ENCODE results near the gene KCNJ5. TPM values are rescaled to one million over a fixed set of nuclear protein-coding genes. Genes with fewer than 3 reads are reported as not detected.

KCNJ5 gene
- total and polyA plus RNA-seq, 2 of the 4 experiments (the other 2 are of a cell fraction): 0.07 to 0.18 TPM

DNA sequence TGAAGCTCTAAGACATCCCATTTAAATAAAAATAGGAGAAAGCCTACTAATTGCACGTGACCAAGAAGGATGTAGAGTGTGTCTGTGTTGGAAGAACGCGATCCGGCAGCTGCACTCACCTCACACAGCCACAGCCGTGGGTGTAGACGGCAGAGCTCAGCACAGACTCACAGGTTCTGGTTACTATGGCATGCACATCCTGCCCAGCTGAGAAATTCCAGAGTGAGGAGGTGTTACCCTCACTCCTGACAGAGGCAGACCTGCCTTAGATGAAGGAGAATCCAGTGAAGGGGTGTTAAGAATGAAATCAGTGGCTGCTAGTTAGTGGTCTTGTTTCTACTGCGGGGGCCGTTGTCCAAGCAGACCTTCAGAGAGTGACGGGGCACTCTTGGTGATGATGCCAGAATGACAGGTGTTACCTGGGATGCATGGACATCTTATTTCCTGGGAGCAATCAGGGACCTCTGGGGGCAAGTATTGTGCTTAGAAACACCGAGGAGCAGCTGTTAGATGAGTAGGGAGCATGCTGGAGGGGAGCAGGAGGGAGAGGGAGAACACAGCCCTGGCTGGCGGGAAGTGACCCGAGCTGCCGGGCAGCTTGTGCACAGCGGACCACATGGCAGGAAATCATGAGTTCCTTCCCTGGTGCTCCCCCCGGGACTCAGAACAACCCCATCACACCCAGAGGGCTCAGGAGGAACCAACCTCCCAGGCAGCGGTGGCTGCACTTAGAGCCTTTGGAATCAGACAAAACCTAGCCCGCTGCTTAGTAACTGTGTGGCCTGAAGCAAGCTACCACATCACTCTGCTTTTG, 12.3 kb downstream of the KCNJ5 start:
- TF ChIP-seq, protein P1, sequence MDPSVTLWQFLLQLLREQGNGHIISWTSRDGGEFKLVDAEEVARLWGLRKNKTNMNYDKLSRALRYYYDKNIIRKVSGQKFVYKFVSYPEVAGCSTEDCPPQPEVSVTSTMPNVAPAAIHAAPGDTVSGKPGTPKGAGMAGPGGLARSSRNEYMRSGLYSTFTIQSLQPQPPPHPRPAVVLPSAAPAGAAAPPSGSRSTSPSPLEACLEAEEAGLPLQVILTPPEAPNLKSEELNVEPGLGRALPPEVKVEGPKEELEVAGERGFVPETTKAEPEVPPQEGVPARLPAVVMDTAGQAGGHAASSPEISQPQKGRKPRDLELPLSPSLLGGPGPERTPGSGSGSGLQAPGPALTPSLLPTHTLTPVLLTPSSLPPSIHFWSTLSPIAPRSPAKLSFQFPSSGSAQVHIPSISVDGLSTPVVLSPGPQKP (IDR thresholded peaks at IDR 0.05; ENCODE audit: borderline replicate concordance, low read depth, low read length): no peak
- TF ChIP-seq POLR2A (IDR thresholded peaks at IDR 0.05; ENCODE audit: low read depth, low read length): no peak
- TF ChIP-seq MAZ (IDR thresholded peaks at IDR 0.05; ENCODE audit: borderline replicate concordance, low read depth, low read length): no peak
- TF ChIP-seq, protein P2, sequence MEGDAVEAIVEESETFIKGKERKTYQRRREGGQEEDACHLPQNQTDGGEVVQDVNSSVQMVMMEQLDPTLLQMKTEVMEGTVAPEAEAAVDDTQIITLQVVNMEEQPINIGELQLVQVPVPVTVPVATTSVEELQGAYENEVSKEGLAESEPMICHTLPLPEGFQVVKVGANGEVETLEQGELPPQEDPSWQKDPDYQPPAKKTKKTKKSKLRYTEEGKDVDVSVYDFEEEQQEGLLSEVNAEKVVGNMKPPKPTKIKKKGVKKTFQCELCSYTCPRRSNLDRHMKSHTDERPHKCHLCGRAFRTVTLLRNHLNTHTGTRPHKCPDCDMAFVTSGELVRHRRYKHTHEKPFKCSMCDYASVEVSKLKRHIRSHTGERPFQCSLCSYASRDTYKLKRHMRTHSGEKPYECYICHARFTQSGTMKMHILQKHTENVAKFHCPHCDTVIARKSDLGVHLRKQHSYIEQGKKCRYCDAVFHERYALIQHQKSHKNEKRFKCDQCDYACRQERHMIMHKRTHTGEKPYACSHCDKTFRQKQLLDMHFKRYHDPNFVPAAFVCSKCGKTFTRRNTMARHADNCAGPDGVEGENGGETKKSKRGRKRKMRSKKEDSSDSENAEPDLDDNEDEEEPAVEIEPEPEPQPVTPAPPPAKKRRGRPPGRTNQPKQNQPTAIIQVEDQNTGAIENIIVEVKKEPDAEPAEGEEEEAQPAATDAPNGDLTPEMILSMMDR (conservative IDR thresholded peaks at IDR 0.05; ENCODE audit: low read depth, low read length): no peak
- no peak for TF ChIP-seq NFE2L2 (IDR thresholded peaks at IDR 0.05; ENCODE audit: low read depth, low read length)
- Histone ChIP-seq H3K79me1 (ENCODE audit: low read depth in 1 of 2, low read length in 2 of 2) (no peaks in the 10 kb centered on the region), H3K36me3 (ENCODE audit: control insufficient read depth, insufficient read depth, low read length) (no peaks in the 10 kb centered on the region), H2AK5ac (ENCODE audit: low read depth, low read length) (peak overlapping the region; percentile 23; the same call in 1 of the 2 replicates), H3K14ac (replicated peaks; ENCODE audit: low read depth, low read length) (no peak overlapping the region), H3K9me3 (ENCODE audit: control insufficient read depth, insufficient read depth, low read length) (no peaks in the 10 kb centered on the region), H3K56ac (ENCODE audit: extremely low read depth, insufficient read depth, low read length) (no peak overlapping the region), H3K4me3 (ENCODE audit: insufficient read depth, low read depth, low read length) (no peak overlapping the region), H3K4me2 (ENCODE audit: low read depth, low read length) (no peak overlapping the region), H3K4ac (ENCODE audit: low read depth, low read length) (no peak overlapping the region), H2AK9ac (replicated peaks; ENCODE audit: low read depth, low read length, poor library complexity) (peak overlapping the region; percentile 74), H3K18ac (ENCODE audit: low read depth, low read length) (no peak overlapping the region), H4K20me1 (ENCODE audit: insufficient read depth, low read length) (no peaks in the 10 kb centered on the region), H3K27ac (ENCODE audit: insufficient read depth, low read length) (no peak overlapping the region), H2BK5ac (ENCODE audit: low read depth, low read length, poor library complexity, severe bottlenecking) (no peak overlapping the region), H3K9ac (ENCODE audit: low read depth, low read length) (no peak overlapping the region), H2BK15ac (ENCODE audit: low read depth, low read length) (no peak overlapping the region), H4K91ac (ENCODE audit: insufficient read depth, low read depth, low read length) (0 out of 2 replicates have a peak overlapping the region, but pooled peaks have one; percentile 3), H4K8ac (ENCODE audit: low read depth in 2 of 2, low read length in 2 of 2) (no peak overlapping the region), H2BK120ac (ENCODE audit: low read depth, low read length) (no peak overlapping the region; the same call in 1 of the 2 replicates), H3K4me1 (ENCODE audit: control insufficient read depth, insufficient read depth, low read length) (peaks cover 11% of the 10 kb centered on the region), H3K23ac (ENCODE audit: low read depth, low read length) (no peak overlapping the region), H3K9me1 (ENCODE audit: insufficient read depth, low read length) (peaks cover 3% of the 10 kb centered on the region; the same call in 1 of the 2 replicates), H4K5ac (ENCODE audit: low read depth, low read length) (no peak overlapping the region), H3K27me3 (ENCODE audit: control insufficient read depth, insufficient read depth, low read length) (no peaks in the 10 kb centered on the region), H2AFZ (replicated peaks; ENCODE audit: low read length, poor library complexity) (peak overlapping the region; percentile 69), H2BK20ac (ENCODE audit: low read depth, low read length) (no peak overlapping the region; the same call in 1 of the 2 replicates)
- intact Hi-C loops (cut with micrococcal nuclease): no loop called here
- in situ Hi-C loops (cut with MboI; ENCODE audit: low sequenced_read_pairs): no loop called here
- peak; percentile 59 for DNase-seq
- ATAC-seq (ENCODE audit: low read depth): no peak; the same call in 1 of the 2 replicates
- BruUV-seq (replicated peaks): no TSS peak
- dilution Hi-C loops (cut with HindIII; ENCODE audit: low sequenced_read_pairs, unreplicated experiment): no loop called here
- POLR2A ChIA-PET (ENCODE audit: unreplicated experiment): no interaction called here
- CTCF ChIA-PET: interaction anchor here (0.6 to 1.5 kb wide), 6 partner anchors 12 to 1002 kb away, joined by 3 to 4 read pairs (median 3); partner anchors contain the start of gene KCNJ5
- 80% methylated on average over 2 of the region's 17 CpGs; no CpG with 5 or more reads in 1 of the 2 experiments for WGBS, 2 experiments (ENCODE audit: extremely low coverage in 2 of 2, insufficient read length in 1 of 2)
